T-cell (primary cell): ENCODE results near the gene ZNF860. TPM values are rescaled to one million over a fixed set of nuclear protein-coding genes. Genes with fewer than 3 reads are reported as not detected.
"Not testable (repeated sequence)": the region's sequence is repeated elsewhere in the genome, so short reads cannot be mapped to it uniquely, and the experiment has no call there.

ENCODE experiments used
- ATAC-seq, 4 experiments: fragments of 200-7000 bp in 3 of 4; fragments of 150-1000 bp in 1 of 4; cut with Tn5 transposase; replicated peaks in 1 of 4; 1 replicate in 3 of 4; 2 replicates in 1 of 4; pipeline ENCODE4 v1.10.0; 2021; ENCODE audit warnings: moderate library complexity in 3 of 4, mild to moderate bottlenecking in 2 of 4, moderate number of reproducible peaks in 1 of 4
- CTCF ChIA-PET, 2 donors: fragments of 300-600 bp; sonication (Branson Sonifier 250); formaldehyde crosslinking; loops; one replicate each; lab custom pipeline; 2022; ENCODE audit warnings: antibody characterized with exemption in 2 of 2; lab: Charles Lee
- POLR2A ChIA-PET, 2 donors: fragments of 300-600 bp; sonication (Branson Sonifier 250); formaldehyde crosslinking; loops; one replicate each; lab custom pipeline; 2022; ENCODE audit warnings: antibody characterized with exemption in 2 of 2; lab: Charles Lee
- DNase-seq, 35 experiments: peaks; one replicate each; pipeline versions ENCODE4 v3.0.0 to v3.0.0-alpha.2; 2013 to 2023
- H3K27ac ChIP-seq: one replicate; pipeline ENCODE4 v1.5.1; 2013; ENCODE audit warnings: low read length
- H3K27me3 ChIP-seq, 2 experiments: replicated peaks in 1 of 2; 1 replicate in 1 of 2; 2 replicates in 1 of 2; pipeline versions ENCODE4 v1.6.1 to v1.7.0; 2013; ENCODE audit warnings: low read length in 1 of 2, mixed read lengths in 1 of 2; ENCODE audit not compliant: control insufficient read depth in 2 of 2, insufficient read depth in 2 of 2; ENCODE audit errors: extremely low read depth in 1 of 2
- H3K36me3 ChIP-seq, 2 donors: 1 replicate in 1 of 2; 2 replicates in 1 of 2; pipeline versions ENCODE4 v1.6.1 to v1.7.0; 2013; ENCODE audit warnings: low read length in 1 of 2; ENCODE audit not compliant: control insufficient read depth in 2 of 2, insufficient read depth in 1 of 2; ENCODE audit errors: extremely low read depth in 1 of 2
- H3K4me1 ChIP-seq, 2 experiments: 1 replicate in 1 of 2; 2 replicates in 1 of 2; pipeline versions ENCODE4 v1.6.1 to v1.7.0; 2013; ENCODE audit warnings: low read length in 2 of 2, mixed read lengths in 1 of 2; ENCODE audit not compliant: insufficient read depth in 2 of 2, control insufficient read depth in 1 of 2; ENCODE audit errors: extremely low read depth in 1 of 2
- H3K4me3 ChIP-seq, 2 donors: 1 replicate in 1 of 2; 2 replicates in 1 of 2; pipeline versions ENCODE4 v1.5.1 to v1.7.0; 2013; ENCODE audit warnings: mild to moderate bottlenecking in 2 of 2, low read length in 1 of 2, moderate library complexity in 1 of 2; ENCODE audit not compliant: control insufficient read depth in 1 of 2; ENCODE audit errors: extremely low read depth in 1 of 2
- H3K9me3 ChIP-seq: 2 replicates; pipeline ENCODE4 v1.7.0; 2013
- H3K27ac Mint-ChIP-seq, 2 donors: one replicate each; pipeline ENCODE4 v1.8.0; 2020 to 2021; ENCODE audit warnings: mild to moderate bottlenecking in 2 of 2, mixed read lengths in 2 of 2
- H3K27me3 Mint-ChIP-seq, 2 donors: one replicate each; pipeline ENCODE4 v1.8.0; 2021 to 2022; ENCODE audit warnings: mixed read lengths in 2 of 2
- H3K36me3 Mint-ChIP-seq: one replicate; pipeline ENCODE4 v1.8.0; 2021; ENCODE audit warnings: mixed read lengths
- H3K4me1 Mint-ChIP-seq, 3 donors: one replicate each; pipeline ENCODE4 v1.8.0; 2020 to 2022; ENCODE audit warnings: mixed read lengths in 3 of 3, mild to moderate bottlenecking in 1 of 3
- H3K4me3 Mint-ChIP-seq, 3 donors: one replicate each; pipeline ENCODE4 v1.8.0; 2020 to 2022; ENCODE audit warnings: mild to moderate bottlenecking in 3 of 3, mixed read lengths in 3 of 3, moderate library complexity in 3 of 3
- H3K9me3 Mint-ChIP-seq, 3 donors: one replicate each; pipeline ENCODE4 v1.8.0; 2020 to 2022; ENCODE audit warnings: mixed read lengths in 3 of 3
- WGBS: methylation state at CpG from one replicate; pipeline ENCODE4 v1.1.5; 2013; ENCODE audit warnings: missing lambda C conversion rate; ENCODE audit not compliant: insufficient coverage; 5-methylcytosine and 5-hydroxymethylcytosine counted together
- total RNA-seq, 35 experiments: library from RNA in 6 of 35; stranded (reverse) in 6 of 35; fragments of 120-200 nt in 1 of 35; gene quantifications; one replicate each; pipeline versions ENCODE4 v1.2.1 to v1.2.4 and lab custom pipeline; 2013 to 2026

ZNF860 gene
- total RNA-seq, 5 donors from 2014 or later (not counting 1 experiment from before 2014, with no cell fraction given): 0.25 to 1.3 (median 0.99) TPM; not detected in 2

DNA sequence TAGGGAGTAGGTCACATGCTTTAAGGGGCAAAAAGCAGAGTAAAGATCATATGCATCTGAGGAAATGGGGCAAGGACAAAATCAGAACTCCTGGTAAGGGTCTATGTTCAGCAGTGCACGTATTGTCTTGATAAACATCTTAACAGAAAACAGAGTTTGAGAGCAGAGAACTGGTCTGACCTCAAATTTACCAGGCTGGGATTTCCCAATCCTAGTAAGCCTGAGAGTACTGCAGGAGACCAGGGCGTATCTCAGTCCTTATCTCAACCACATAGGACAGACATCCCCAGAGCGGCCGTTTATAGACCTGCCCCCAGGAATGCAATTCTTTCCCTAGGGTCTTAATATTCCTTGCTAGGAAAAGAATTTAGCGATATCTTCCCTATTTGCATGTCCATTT is 13.5 kb downstream of the ZNF860 start:
- H3K9me3 Mint-ChIP-seq, H3K9me3 ChIP-seq, H3K4me1 Mint-ChIP-seq, DNase-seq, H3K36me3 Mint-ChIP-seq, POLR2A ChIA-PET, H3K4me3 ChIP-seq, CTCF ChIA-PET, H3K36me3 ChIP-seq, H3K27me3 ChIP-seq, H3K27ac ChIP-seq, H3K27ac Mint-ChIP-seq, ATAC-seq, H3K4me3 Mint-ChIP-seq, H3K4me1 ChIP-seq: not testable (repeated sequence)
- peaks cover 4 to 12% of the 10 kb centered on the region in 2 donors for H3K27me3 Mint-ChIP-seq
- WGBS: 0% methylated on average over 1 of the region's 5 CpGs

- no peak overlapping the region for H3K4me3 ChIP-seq
- peaks cover 0 to 5% of the 10 kb centered on the region in 2 experiments for H3K27me3 ChIP-seq
- Mint-ChIP-seq H3K27ac (no peak overlapping the region), H3K27me3 (peaks cover 4 to 15% of the 10 kb centered on the region in 2 donors), H3K9me3 (peaks cover 0 to 7% (median 7%) of the 10 kb centered on the region in 3 donors), H3K4me3 (no peak overlapping the region), H3K4me1 (no peaks in the 10 kb centered on the region), H3K36me3 (no peaks in the 10 kb centered on the region)
- no peaks in the 10 kb centered on the region for H3K9me3 ChIP-seq
- no CpG with 5 or more reads among the region's 1 CpG for WGBS
- no peaks in the 10 kb centered on the region for H3K4me1 ChIP-seq
- ChIA-PET POLR2A (no interaction called here), CTCF (no interaction called here)
- DNase-seq: no peak
- H3K27ac ChIP-seq: no peak overlapping the region
- no peak for ATAC-seq
- H3K36me3 ChIP-seq: no peaks in the 10 kb centered on the region
Measured at GRCh38 chr3:31996195-31996594, 14.6 kb downstream of the ZNF860 start.

DNA sequence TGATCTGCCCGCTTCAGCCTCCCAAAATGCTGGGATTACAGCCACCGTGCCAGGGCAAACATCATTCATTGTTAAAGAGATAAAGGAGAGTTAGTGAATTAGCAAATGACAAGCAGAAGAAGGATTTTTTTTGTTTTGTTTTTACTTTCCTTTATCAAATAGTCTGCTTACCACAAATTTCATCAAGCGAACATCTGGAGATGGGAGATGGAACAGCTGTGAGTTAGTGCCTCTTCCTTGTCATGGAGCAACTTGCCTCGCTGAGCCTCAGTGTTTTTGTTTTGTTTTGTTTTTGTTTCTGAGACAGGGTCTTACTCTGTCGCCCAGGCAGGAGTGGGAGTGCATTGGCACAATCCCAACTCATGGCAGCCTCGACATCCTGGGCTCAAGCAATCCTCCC is 15.9 kb downstream of the ZNF860 start:
- ATAC-seq (no peak), DNase-seq (no peak)
- H3K36me3 ChIP-seq: no peaks in the 10 kb centered on the region
- CTCF ChIA-PET: no interaction called here
- 100% methylated on average over 1 of the region's 6 CpGs for WGBS
- H3K4me3 Mint-ChIP-seq: no peak overlapping the region
- peaks cover 0 to 5% of the 10 kb centered on the region in 2 experiments for H3K27me3 ChIP-seq
- peaks cover 0 to 7% (median 5%) of the 10 kb centered on the region in 3 donors for H3K9me3 Mint-ChIP-seq
- no peaks in the 10 kb centered on the region for H3K9me3 ChIP-seq
- H3K4me3 ChIP-seq: no peak overlapping the region
- no peaks in the 10 kb centered on the region for H3K4me1 ChIP-seq
- no peaks in the 10 kb centered on the region for H3K36me3 Mint-ChIP-seq
- H3K27ac ChIP-seq: no peak overlapping the region
- POLR2A ChIA-PET: no interaction called here
- H3K27me3 Mint-ChIP-seq: peaks cover 4 to 15% of the 10 kb centered on the region in 2 donors
- no peak overlapping the region for H3K27ac Mint-ChIP-seq
- no peaks in the 10 kb centered on the region for H3K4me1 Mint-ChIP-seq

- Mint-ChIP-seq H3K27ac (no peak overlapping the region), H3K9me3 (peaks cover 0 to 1% (median under 1%) of the 10 kb centered on the region in 3 donors), H3K4me3 (no peak overlapping the region), H3K4me1 (no peaks in the 10 kb centered on the region), H3K27me3 (peaks cover 11 to 24% of the 10 kb centered on the region in 2 donors), H3K36me3 (no peaks in the 10 kb centered on the region)
- DNase-seq (no peak), ATAC-seq (no peak)
- Histone ChIP-seq H3K36me3 (no peaks in the 10 kb centered on the region), H3K27ac (no peak overlapping the region), H3K27me3 (peaks cover 0 to 9% of the 10 kb centered on the region in 2 experiments), H3K9me3 (no peaks in the 10 kb centered on the region), H3K4me3 (no peak overlapping the region), H3K4me1 (no peaks in the 10 kb centered on the region)
- ChIA-PET POLR2A (no interaction called here), CTCF (interaction anchor here in 1 of 2 donors (1.1 kb wide), 1 partner anchor 17 kb away, joined by 3 read pairs; no protein-coding TSS in a partner anchor)
- 78% methylated on average over 5 of the region's 7 CpGs for WGBS
Measured at GRCh38 chr3:31999907-32000439, 18.4 kb downstream of the ZNF860 start.

DNA sequence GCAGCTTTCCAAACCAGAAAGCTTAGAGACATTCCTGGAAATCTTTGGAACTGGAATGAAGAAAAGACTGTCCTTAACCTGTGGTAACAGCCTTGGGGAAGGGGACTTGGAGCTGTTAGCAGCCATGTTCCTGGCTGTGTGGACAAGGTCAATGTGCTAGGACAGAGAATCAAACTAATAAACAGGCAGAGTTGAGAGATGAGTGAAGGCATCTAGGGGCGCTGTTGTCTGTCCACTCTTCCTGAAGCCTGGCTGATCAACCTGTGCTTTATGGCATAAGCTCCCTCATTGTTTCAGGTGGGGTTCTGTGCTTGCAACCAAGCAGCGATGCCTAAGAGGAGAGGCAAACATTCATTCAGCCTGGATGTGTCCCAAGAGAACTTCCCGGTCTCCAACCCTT is 19.3 kb downstream of the ZNF860 start:
- H3K4me3 Mint-ChIP-seq: no peak overlapping the region
- H3K4me1 Mint-ChIP-seq: no peaks in the 10 kb centered on the region
- no peak overlapping the region for H3K4me3 ChIP-seq
- H3K36me3 ChIP-seq: no peaks in the 10 kb centered on the region
- H3K36me3 Mint-ChIP-seq: no peaks in the 10 kb centered on the region
- WGBS: 100% methylated on average over 1 of the region's 3 CpGs
- DNase-seq (no peak), ATAC-seq (no peak)
- peaks cover 0 to 14% of the 10 kb centered on the region in 2 experiments for H3K27me3 ChIP-seq
- CTCF ChIA-PET: interaction anchor here in 1 of 2 donors (1.1 kb wide), 1 partner anchor 16 kb away, joined by 3 read pairs; no protein-coding TSS in a partner anchor
- no peaks in the 10 kb centered on the region for H3K9me3 Mint-ChIP-seq
- no peak overlapping the region for H3K27ac ChIP-seq
- H3K9me3 ChIP-seq: no peaks in the 10 kb centered on the region
- POLR2A ChIA-PET: interaction anchor here in 1 of 2 donors (0.6 kb wide), 1 partner anchor 37 kb away, joined by 6 read pairs; no protein-coding TSS in a partner anchor
- no peaks in the 10 kb centered on the region for H3K4me1 ChIP-seq
- H3K27me3 Mint-ChIP-seq: peaks cover 11 to 30% of the 10 kb centered on the region in 2 donors
- H3K27ac Mint-ChIP-seq: no peak overlapping the region

DNA sequence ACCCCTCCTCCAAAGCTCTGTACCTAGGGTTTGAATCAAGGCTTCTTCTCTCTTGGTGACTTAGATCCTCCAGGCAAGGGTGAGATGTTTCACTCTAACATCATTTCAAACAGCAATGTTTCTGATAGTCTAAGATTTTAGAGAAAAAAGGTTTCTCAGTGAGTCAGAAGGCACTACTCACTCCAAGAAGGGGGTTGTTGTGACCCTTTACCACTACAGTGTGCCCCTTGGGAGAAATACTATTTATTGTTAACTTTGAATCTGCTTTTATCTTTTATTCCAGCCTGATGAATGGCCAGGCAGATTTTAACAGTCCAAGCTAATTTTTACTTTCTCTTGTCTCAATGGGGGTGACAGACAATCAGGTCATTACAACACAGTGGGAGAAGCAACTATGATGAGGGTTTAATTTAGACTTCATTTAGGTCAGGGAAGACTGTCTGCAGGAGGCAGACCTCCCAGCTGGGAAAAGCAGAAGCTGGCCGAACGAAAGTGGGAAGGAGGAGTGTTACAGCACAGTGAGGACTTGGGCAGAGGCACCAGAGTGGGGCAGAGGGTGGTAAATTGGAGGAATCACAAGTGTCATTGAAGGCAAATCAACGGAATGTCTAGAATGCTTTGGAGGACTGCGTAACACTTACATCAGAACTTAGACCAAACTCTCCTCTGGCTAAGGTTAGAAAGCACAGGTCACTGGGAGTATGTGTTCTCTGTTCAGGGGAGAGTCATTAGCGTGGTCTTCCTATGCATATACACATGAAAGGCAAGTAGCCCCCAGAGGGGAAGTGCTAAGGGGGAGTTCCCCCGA is 21.2 kb downstream of the ZNF860 start:
- Histone ChIP-seq H3K9me3 (no peaks in the 10 kb centered on the region), H3K27me3 (peaks cover 0 to 11% of the 10 kb centered on the region in 2 experiments), H3K27ac (no peak overlapping the region), H3K36me3 (no peaks in the 10 kb centered on the region), H3K4me3 (no peak overlapping the region), H3K4me1 (no peaks in the 10 kb centered on the region)
- H3K4me1 Mint-ChIP-seq: no peaks in the 10 kb centered on the region
- ChIA-PET CTCF (no interaction called here), POLR2A (no interaction called here)
- H3K27me3 Mint-ChIP-seq: peaks cover 17 to 37% of the 10 kb centered on the region in 2 donors
- no peak for ATAC-seq
- no peak overlapping the region for H3K27ac Mint-ChIP-seq
- no peak overlapping the region for H3K4me3 Mint-ChIP-seq
- no peak for DNase-seq
- no peaks in the 10 kb centered on the region for H3K36me3 Mint-ChIP-seq
- no peaks in the 10 kb centered on the region for H3K9me3 Mint-ChIP-seq
- 42% methylated on average over 3 of the region's 6 CpGs for WGBS
